H1 (cell line): ENCODE measurements around the gene CHN2. TPM values are rescaled to one million over a fixed set of nuclear protein-coding genes. Genes with fewer than 3 reads are reported as not detected.

ENCODE experiments used
- CTCF ChIA-PET: fragments of 300-600 bp; sonication (Branson Sonifier 250); formaldehyde crosslinking; loops from one replicate; lab custom pipeline; 2021; ENCODE audit not compliant: partially characterized antibody; lab: Charles Lee
- POLR2A ChIA-PET: fragments of 300-600 bp; sonication (Branson Sonifier 250); formaldehyde crosslinking; loops from one replicate; lab custom pipeline; 2021; ENCODE audit warnings: inconsistent platforms; ENCODE audit not compliant: partially characterized antibody; lab: Charles Lee
- DNase-seq, 2 experiments: peaks; one replicate each; pipeline versions ENCODE4 v3.0.0 to v3.0.0-alpha.2; 2010 to 2022; ENCODE audit warnings: low spot score in 2 of 2, low read depth in 1 of 2, mixed read lengths in 1 of 2
- FAIRE-seq: peaks from 2 replicates; lab custom pipeline; 2011; peaks lifted over from hg19 to GRCh38; lab: Jason Lieb, UNC
- H2AFZ ChIP-seq: 2 replicates; pipeline ENCODE4 v1.8.1; 2012; ENCODE audit warnings: low read length, inconsistent platforms
- H2AK5ac ChIP-seq: 2 replicates; pipeline ENCODE4 v1.6.1; 2013; ENCODE audit warnings: low read depth, low read length
- H2BK120ac ChIP-seq: replicated peaks from 2 replicates; pipeline ENCODE3; 2013; ENCODE audit warnings: low read depth, low read length, inconsistent platforms
- H2BK12ac ChIP-seq: 2 replicates; pipeline ENCODE4 v1.6.1; 2013; ENCODE audit warnings: low read depth, low read length
- H2BK15ac ChIP-seq: 2 replicates; pipeline ENCODE4 v1.6.1; 2013; ENCODE audit warnings: low read length
- H2BK20ac ChIP-seq: 2 replicates; pipeline ENCODE4 v1.6.1; 2013; ENCODE audit warnings: low read length
- H2BK5ac ChIP-seq: 2 replicates; pipeline ENCODE4 v1.6.1; 2013; ENCODE audit warnings: low read depth, low read length
- H3K14ac ChIP-seq: 2 replicates; pipeline ENCODE4 v1.6.1; 2013; ENCODE audit warnings: inconsistent platforms; ENCODE audit not compliant: insufficient read length
- H3K18ac ChIP-seq: 2 replicates; pipeline ENCODE4 v1.6.1; 2013; ENCODE audit warnings: low read length; ENCODE audit errors: extremely low read depth
- H3K23ac ChIP-seq: 2 replicates; pipeline ENCODE4 v1.6.1; 2013; ENCODE audit warnings: inconsistent platforms; ENCODE audit not compliant: insufficient read length
- H3K23me2 ChIP-seq: 2 replicates; pipeline ENCODE4 v1.6.1; 2013; ENCODE audit warnings: low read depth, low read length
- H3K27ac ChIP-seq: 2 replicates; pipeline ENCODE4 v1.6.1; 2011; ENCODE audit warnings: low read depth, low read length, inconsistent platforms
- H3K27me3 ChIP-seq, 4 experiments: replicated peaks in 1 of 4; 1 replicate in 1 of 4; 2 replicates in 3 of 4; pipeline versions ENCODE4 v1.6.1 to v1.8.1; 2011 to 2013; ENCODE audit warnings: low read length in 3 of 4, mild to moderate bottlenecking in 3 of 4, inconsistent platforms in 2 of 4, mixed read lengths in 2 of 4, moderate library complexity in 1 of 4; ENCODE audit not compliant: control insufficient read depth in 3 of 4, insufficient read depth in 3 of 4; ENCODE audit errors: extremely low read depth in 1 of 4
- H3K36me3 ChIP-seq, 4 experiments: 2 replicates each; pipeline versions ENCODE4 v1.6.1 to v1.8.1; 2011 to 2013; ENCODE audit warnings: mild to moderate bottlenecking in 4 of 4, low read length in 3 of 4, moderate library complexity in 2 of 4, control low read depth in 1 of 4, inconsistent platforms in 1 of 4; ENCODE audit not compliant: insufficient read depth in 4 of 4, control insufficient read depth in 2 of 4
- H3K4ac ChIP-seq: replicated peaks from 2 replicates; pipeline ENCODE3; 2013; ENCODE audit warnings: low read length, low read depth, mixed read lengths, inconsistent platforms; ENCODE audit not compliant: insufficient read length
- H3K4me1 ChIP-seq, 4 experiments: replicated peaks in 1 of 4; 1 replicate in 1 of 4; 2 replicates in 3 of 4; pipeline versions ENCODE4 v1.6.1 to v1.8.1; 2011 to 2013; ENCODE audit warnings: low read length in 3 of 4, inconsistent platforms in 2 of 4, mixed read lengths in 1 of 4; ENCODE audit not compliant: insufficient read depth in 4 of 4, control insufficient read depth in 3 of 4
- H3K4me2 ChIP-seq, 2 experiments: 2 replicates each; pipeline versions ENCODE4 v1.6.1 to v1.8.1; 2011 to 2013; ENCODE audit warnings: low read depth in 2 of 2, low read length in 2 of 2, control low read depth in 1 of 2, inconsistent platforms in 1 of 2, mild to moderate bottlenecking in 1 of 2; ENCODE audit not compliant: insufficient read depth in 1 of 2
- H3K4me3 ChIP-seq, 4 experiments: fragments of 200-600, 300-600 bp in 1 of 4; sonication (generic), shearing (Covaris generic), sonication (Bioruptor Twin) in 1 of 4; 2 replicates each; pipeline versions ENCODE4 v1.5.1 to v1.8.1; 2011 to 2016; ENCODE audit warnings: low read length in 4 of 4, low read depth in 3 of 4, control low read depth in 2 of 4, inconsistent platforms in 2 of 4, mild to moderate bottlenecking in 2 of 4, mixed read lengths in 1 of 4, moderate library complexity in 1 of 4; ENCODE audit not compliant: insufficient read depth in 2 of 4; ENCODE audit errors: extremely low read depth in 1 of 4
- H3K56ac ChIP-seq: replicated peaks from 2 replicates; pipeline ENCODE3; 2013; ENCODE audit warnings: low read depth, mild to moderate bottlenecking, mixed read lengths, low read length, inconsistent platforms; ENCODE audit not compliant: insufficient read length
- H3K79me1 ChIP-seq: 2 replicates; pipeline ENCODE4 v1.6.1; 2013; ENCODE audit warnings: low read depth, low read length, control low read depth
- H3K79me2 ChIP-seq, 2 experiments: 2 replicates each; pipeline versions ENCODE4 v1.6.1 to v1.8.1; 2012 to 2013; ENCODE audit warnings: low read length in 2 of 2, mild to moderate bottlenecking in 2 of 2, inconsistent platforms in 1 of 2; ENCODE audit not compliant: insufficient read depth in 2 of 2, control insufficient read depth in 1 of 2
- H3K9ac ChIP-seq, 4 experiments: replicated peaks in 1 of 4; 1 replicate in 1 of 4; 2 replicates in 3 of 4; pipeline versions ENCODE4 v1.6.1 to v1.8.1; 2011 to 2013; ENCODE audit warnings: low read depth in 3 of 4, low read length in 3 of 4, control low read depth in 2 of 4, mild to moderate bottlenecking in 2 of 4, moderate library complexity in 2 of 4, inconsistent platforms in 1 of 4; ENCODE audit errors: extremely low read depth in 1 of 4
- H3K9me3 ChIP-seq, 2 experiments: 2 replicates each; pipeline versions ENCODE4 v1.6.1 to v1.8.1; 2012 to 2013; ENCODE audit warnings: mild to moderate bottlenecking in 2 of 2, moderate library complexity in 2 of 2, control low read depth in 1 of 2, inconsistent platforms in 1 of 2, low read depth in 1 of 2, low read length in 1 of 2, mixed read lengths in 1 of 2; ENCODE audit not compliant: insufficient read depth in 2 of 2
- H4K20me1 ChIP-seq, 2 experiments: replicated peaks in 1 of 2; 2 replicates each; pipeline versions ENCODE3 to v1.8.1; 2011 to 2013; ENCODE audit warnings: inconsistent platforms in 2 of 2, low read length in 2 of 2, mild to moderate bottlenecking in 1 of 2; ENCODE audit not compliant: insufficient read depth in 2 of 2, control insufficient read depth in 1 of 2
- H4K5ac ChIP-seq: 2 replicates; pipeline ENCODE4 v1.6.1; 2013; ENCODE audit warnings: low read length, low read depth, mixed read lengths, inconsistent platforms; ENCODE audit not compliant: insufficient read length
- H4K8ac ChIP-seq: 2 replicates; pipeline ENCODE4 v1.8.0; 2013; ENCODE audit warnings: mild to moderate bottlenecking, moderate library complexity, low read length, inconsistent platforms; ENCODE audit not compliant: insufficient read depth; ENCODE audit errors: extremely low read depth
- H4K91ac ChIP-seq: replicated peaks from 2 replicates; pipeline ENCODE3; 2013; ENCODE audit warnings: low read length, mixed read lengths, inconsistent platforms; ENCODE audit not compliant: insufficient read length
- BACH1 ChIP-seq: IDR thresholded peaks from 2 replicates; pipeline ENCODE4 v1.6.1; 2012; ENCODE audit warnings: low read length, improper control_type of control experiment
- CTBP2 ChIP-seq: IDR thresholded peaks from 2 replicates; pipeline ENCODE4 v1.7.0; 2011; ENCODE audit warnings: borderline replicate concordance, mild to moderate bottlenecking, moderate library complexity, mixed read lengths, low read length; ENCODE audit not compliant: insufficient read depth, insufficient read length
- EGR1 ChIP-seq: IDR thresholded peaks from 2 replicates; pipeline ENCODE4 v1.6.1; 2011; ENCODE audit warnings: low read depth, low read length, borderline replicate concordance
- JUND ChIP-seq: IDR thresholded peaks from 2 replicates; pipeline ENCODE4 v1.6.1; 2011; ENCODE audit warnings: mild to moderate bottlenecking, improper control_type of control experiment, low read length
- KDM5A ChIP-seq: fragments of 200-600 bp; IDR thresholded peaks from 2 replicates; pipeline ENCODE4 v1.7.1; 2012; ENCODE audit warnings: mild to moderate bottlenecking, low read length, inconsistent platforms, mixed read lengths
- POU5F1 ChIP-seq: IDR thresholded peaks from 2 replicates; pipeline ENCODE4 v1.6.1; 2011; ENCODE audit warnings: low read depth, mild to moderate bottlenecking, low read length, moderate library complexity
- SP1 ChIP-seq: IDR thresholded peaks from 2 replicates; pipeline ENCODE4 v1.6.1; 2011; ENCODE audit warnings: low read depth, low read length
- SP4 ChIP-seq: IDR thresholded peaks from 2 replicates; pipeline ENCODE4 v1.6.1; 2012; ENCODE audit warnings: low read length, inconsistent platforms
- TCF12 ChIP-seq: IDR thresholded peaks from 2 replicates; pipeline ENCODE4 v1.6.1; 2011; ENCODE audit warnings: low read depth, mild to moderate bottlenecking, low read length
- WGBS, 2 experiments: shearing (Covaris generic) in 1 of 2; methylation state at CpG; one replicate each; pipeline versions ENCODE4 v1.1.6 to v1.1.7; 2013 to 2015; ENCODE audit warnings: low lambda C conversion rate in 2 of 2, mixed read lengths in 2 of 2, inconsistent platforms in 1 of 2, low coverage in 1 of 2, missing lambda C conversion rate in 1 of 2; ENCODE audit not compliant: insufficient replicate concordance in 2 of 2, insufficient coverage in 1 of 2, insufficient read length in 1 of 2; ENCODE audit errors: extremely low coverage in 1 of 2, missing lambda C conversion rate in 1 of 2; 5-methylcytosine and 5-hydroxymethylcytosine counted together
- polyA plus RNA-seq, 7 experiments: library from polyadenylated mRNA; depleted of rRNA in 3 of 7; stranded (reverse) in 5 of 7; unstranded in 2 of 7; fragments of >200 nt in 5 of 7; fragments of 200-250 nt in 2 of 7; gene quantifications; 1 replicate in 5 of 7; 2 replicates in 1 of 7; 4 replicates in 1 of 7; pipeline versions ENCODE4 v1.2.1 to v1.2.3, GENCODE V29; 2011 to 2013; ENCODE audit warnings: missing spikeins in 2 of 7, mixed read lengths in 2 of 7
- total RNA-seq: library from RNA; stranded (reverse); fragmentation: NEBNext Ultra II Directional; extraction: Animal tissue kit (Norgen Biotek cat#: 25700); gene quantifications from 2 replicates; pipeline ENCODE4 v1.2.1, GENCODE V29; 2021

The CHN2 gene
- total and polyA plus RNA-seq, 2 of the 8 experiments (the other 6 are each of a cell fraction or from before 2014, with no cell fraction given): 2.9 to 4.8 TPM

DNA sequence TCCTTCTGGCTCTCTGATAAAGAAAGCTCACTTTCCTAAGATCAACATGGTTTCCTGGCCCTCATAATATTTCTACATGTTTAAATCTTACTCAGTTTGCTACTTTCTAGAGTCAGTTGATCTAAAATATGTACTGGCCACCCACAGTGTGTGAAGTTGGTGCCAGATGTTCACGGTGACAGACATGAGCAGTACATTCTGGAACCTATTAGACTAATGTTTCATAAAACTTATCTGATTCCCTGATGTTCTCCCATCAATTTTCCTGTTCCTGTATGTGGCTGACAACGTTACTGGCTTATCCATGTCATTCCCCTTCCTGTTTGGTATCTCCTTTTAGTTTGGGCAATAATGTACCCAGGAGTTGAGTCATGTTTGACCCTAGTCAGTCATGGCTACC, 34.5 kb upstream of the CHN2 start:
- Histone ChIP-seq H2BK12ac (no peak overlapping the region), H3K79me1 (no peaks in the 10 kb centered on the region), H3K9ac (no peak overlapping the region), H2BK20ac (no peak overlapping the region), H3K4me1 (peaks cover 0 to 8% (median 6%) of the 10 kb centered on the region in 4 experiments; a peak in 3 of 7 replicates), H3K23me2 (no peaks in the 10 kb centered on the region), H3K27me3 (no peaks in the 10 kb centered on the region), H3K56ac (no peak overlapping the region), H3K4me2 (no peak overlapping the region), H3K18ac (no peak overlapping the region), H2BK5ac (no peak overlapping the region), H2AK5ac (no peak overlapping the region), H2BK120ac (no peak overlapping the region), H3K4ac (no peak overlapping the region), H3K4me3 (no peak overlapping the region), H4K5ac (no peak overlapping the region), H2BK15ac (no peak overlapping the region), H3K27ac (no peak overlapping the region), H4K91ac (no peak overlapping the region), H3K9me3 (no peaks in the 10 kb centered on the region), H3K79me2 (no peaks in the 10 kb centered on the region), H3K14ac (no peak overlapping the region), H2AFZ (no peak overlapping the region), H3K23ac (no peak overlapping the region), H4K20me1 (peaks cover 0 to 2% of the 10 kb centered on the region in 2 experiments), H4K8ac (no peak overlapping the region), H3K36me3 (no peaks in the 10 kb centered on the region)
- no peak for DNase-seq
- 97% methylated on average over 2 of the region's 2 CpGs; no CpG with 5 or more reads in 1 of the 2 experiments for WGBS, 2 experiments
- POLR2A ChIA-PET: no interaction called here
- CTCF ChIA-PET: interaction anchor here (0.6 to 1.5 kb wide), 2 partner anchors 59 to 238 kb away, joined by 3 to 5 read pairs; no protein-coding TSS in a partner anchor
- no peak for FAIRE-seq
- TF ChIP-seq EGR1: no peak
- TF ChIP-seq SP1: no peak
- no peak for TF ChIP-seq CTBP2
- no peak for TF ChIP-seq TCF12
- TF ChIP-seq BACH1: no peak
- TF ChIP-seq KDM5A: no peak
- TF ChIP-seq POU5F1: no peak
- TF ChIP-seq JUND: no peak
- no peak for TF ChIP-seq SP4
- TF ChIP-seq, all 59 proteins: peak for 0
